GM12872 (cell line): ENCODE data around the gene LIMCH1.

Experiments
- CTCF ChIP-seq: IDR thresholded peaks from 3 replicates; pipeline ENCODE4 v1.5.1; 2011; ENCODE audit warnings: low read depth, mild to moderate bottlenecking, low read length, moderate library complexity; ENCODE audit not compliant: insufficient read depth

The LIMCH1 gene

GRCh38 chr4:41568363-41568762 lies 30.4 kb downstream of the LIMCH1 start:
- TF ChIP-seq CTCF, result no peak

- no peak for TF ChIP-seq CTCF
These were observed 32.0 kb downstream of the LIMCH1 start for GRCh38 chr4:41569961-41570360.

GRCh38 chr4:41571422-41571821 lies 33.5 kb downstream of the LIMCH1 start:
- TF ChIP-seq CTCF, result no peak

GRCh38 chr4:41572516-41572915 lies 34.6 kb downstream of the LIMCH1 start:
- TF ChIP-seq CTCF, result no peak

- TF ChIP-seq CTCF, result no peak
These were observed 35.0 kb downstream of the LIMCH1 start for GRCh38 chr4:41572956-41573355.

- no peak for TF ChIP-seq CTCF
These were observed 35.6 kb downstream of the LIMCH1 start for GRCh38 chr4:41573502-41574001.

- no peak for TF ChIP-seq CTCF
These were observed 37.2 kb downstream of the LIMCH1 start for GRCh38 chr4:41575207-41575606.

- no peak for TF ChIP-seq CTCF
These were observed 37.7 kb downstream of the LIMCH1 start for GRCh38 chr4:41575665-41576064.
